ENCODE measurements around the gene GEMIN7. TPM values are rescaled to one million over a fixed set of nuclear protein-coding genes. Genes with fewer than 3 reads are reported as not detected.
A peak's percentile ranks its signal among the peaks of the same experiment; 100 is the strongest.

The GEMIN7 gene, protein sequence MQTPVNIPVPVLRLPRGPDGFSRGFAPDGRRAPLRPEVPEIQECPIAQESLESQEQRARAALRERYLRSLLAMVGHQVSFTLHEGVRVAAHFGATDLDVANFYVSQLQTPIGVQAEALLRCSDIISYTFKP
- total RNA-seq (2014; rRNA removed; shearing (Covaris generic)), result 20.2 and 24.5 TPM in 2 replicates
- 21.7 and 23.0 TPM in 2 replicates for polyA plus RNA-seq (2014; cell fraction: nucleus; rRNA removed)

DNA sequence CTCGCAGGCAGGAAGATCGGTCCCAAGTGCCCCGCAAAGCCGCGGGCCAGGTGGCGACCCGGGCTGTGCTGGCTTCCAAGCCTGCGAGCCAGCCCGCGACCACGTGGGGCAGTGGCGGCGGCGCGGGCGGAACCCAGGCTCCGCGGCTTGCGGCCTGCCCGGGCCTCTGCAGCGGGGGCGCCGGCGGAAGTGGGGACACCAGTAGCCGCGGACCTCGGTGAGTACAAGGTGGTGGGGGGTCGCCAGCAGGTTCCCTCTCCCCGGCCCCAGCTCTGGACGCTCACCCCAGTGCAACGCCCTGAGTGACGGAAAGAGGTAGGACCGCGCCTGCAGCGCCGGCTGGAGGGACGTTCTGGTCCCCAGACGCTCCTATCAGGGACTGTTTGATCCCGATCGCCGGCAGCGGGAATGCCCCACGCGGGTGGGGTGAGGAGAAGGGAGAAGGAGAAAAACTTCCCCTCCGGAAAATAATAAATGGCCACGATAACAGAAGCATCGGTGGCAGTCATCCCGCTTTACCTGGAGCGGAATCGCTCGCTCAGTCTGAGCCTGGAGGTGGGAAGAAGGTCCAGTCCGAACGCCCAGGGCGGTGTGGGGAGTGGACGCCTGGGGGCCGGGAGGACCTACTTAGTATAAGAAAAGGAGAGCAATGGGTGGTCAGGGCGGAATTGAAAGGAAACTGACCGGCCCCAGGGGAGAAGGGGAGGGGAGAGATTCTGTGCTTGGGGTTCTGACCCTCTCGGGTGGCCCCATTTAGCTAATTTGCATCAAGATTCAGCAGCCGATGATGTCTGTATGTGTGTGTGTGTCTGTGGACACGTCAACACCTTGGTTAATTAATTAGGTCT is at the start of gene GEMIN7:
Gene GEMIN7, plus strand, starts transcription at position 198 of the 848 bp plus-strand sequence. CDS start 10,855 bp downstream, outside the sequence.
- peak; percentile 44 for DNase-seq (ENCODE audit: extremely low read depth, low read depth)

GRCh38 chr19:45030825-45031224 is 48.2 kb upstream of the GEMIN7 start:
- no peak for DNase-seq (ENCODE audit: extremely low read depth, low read depth)

DNA sequence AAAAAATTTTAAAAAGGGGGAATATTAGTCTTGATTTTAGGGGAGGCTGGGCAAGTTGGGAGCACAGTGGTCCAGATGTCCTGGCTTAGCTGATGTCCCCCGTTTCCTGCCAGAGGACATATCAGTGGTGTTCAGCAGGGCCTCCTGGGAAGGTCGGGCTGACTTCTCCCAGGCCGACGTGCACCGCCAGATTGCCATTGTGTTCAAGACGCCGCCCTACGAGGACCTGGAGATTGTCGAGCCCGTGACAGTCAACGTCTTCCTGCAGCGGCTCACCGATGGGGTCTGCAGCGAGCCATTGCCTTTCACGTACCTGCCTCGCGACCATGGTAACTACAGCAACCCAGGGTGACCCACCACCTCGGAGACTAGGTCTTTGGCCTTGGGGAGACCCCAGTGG is 46.6 kb upstream of the GEMIN7 start:
- no peak for DNase-seq (ENCODE audit: extremely low read depth, low read depth)

DNA sequence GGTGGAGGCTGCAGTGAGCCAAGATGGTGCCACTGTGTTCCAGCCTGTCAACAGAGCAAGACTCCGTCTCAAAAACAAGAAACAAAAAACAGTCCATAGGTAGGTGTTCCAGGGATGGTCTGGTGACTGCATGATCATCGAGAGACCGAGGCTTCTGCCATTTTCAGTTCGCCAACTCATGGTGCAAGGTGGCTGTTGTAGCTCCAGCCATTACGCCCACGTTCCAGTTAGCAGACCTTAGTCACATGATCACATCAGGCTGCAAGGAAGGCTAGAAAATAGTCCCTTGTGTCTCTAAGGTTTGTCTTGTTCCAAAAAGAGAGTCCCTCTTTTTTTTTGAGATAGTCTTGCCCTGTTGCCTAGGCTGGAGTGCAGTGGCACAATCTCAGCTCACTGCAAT is 43.3 kb upstream of the GEMIN7 start:
- no peak for DNase-seq (ENCODE audit: extremely low read depth, low read depth)

GRCh38 chr19:45037393-45038169 is 41.5 kb upstream of the GEMIN7 start:
- DNase-seq (ENCODE audit: extremely low read depth, low read depth), result no peak

- peak; percentile 76 for DNase-seq (ENCODE audit: extremely low read depth, low read depth)
Observed at GRCh38 chr19:45038931-45039893, 39.8 kb upstream of the GEMIN7 start, which contains the start of gene CLASRP. Gene CLASRP, plus strand, starts transcription at chr19:45039045. Its CDS starts 1,168 bp downstream, at chr19:45040213.

GRCh38 chr19:45040059-45040771 is 38.8 kb upstream of the GEMIN7 start:
- DNase-seq (ENCODE audit: extremely low read depth, low read depth), result no peak

- DNase-seq (ENCODE audit: extremely low read depth, low read depth), result no peak
Observed at GRCh38 chr19:45041125-45041524, 37.9 kb upstream of the GEMIN7 start.

DNA sequence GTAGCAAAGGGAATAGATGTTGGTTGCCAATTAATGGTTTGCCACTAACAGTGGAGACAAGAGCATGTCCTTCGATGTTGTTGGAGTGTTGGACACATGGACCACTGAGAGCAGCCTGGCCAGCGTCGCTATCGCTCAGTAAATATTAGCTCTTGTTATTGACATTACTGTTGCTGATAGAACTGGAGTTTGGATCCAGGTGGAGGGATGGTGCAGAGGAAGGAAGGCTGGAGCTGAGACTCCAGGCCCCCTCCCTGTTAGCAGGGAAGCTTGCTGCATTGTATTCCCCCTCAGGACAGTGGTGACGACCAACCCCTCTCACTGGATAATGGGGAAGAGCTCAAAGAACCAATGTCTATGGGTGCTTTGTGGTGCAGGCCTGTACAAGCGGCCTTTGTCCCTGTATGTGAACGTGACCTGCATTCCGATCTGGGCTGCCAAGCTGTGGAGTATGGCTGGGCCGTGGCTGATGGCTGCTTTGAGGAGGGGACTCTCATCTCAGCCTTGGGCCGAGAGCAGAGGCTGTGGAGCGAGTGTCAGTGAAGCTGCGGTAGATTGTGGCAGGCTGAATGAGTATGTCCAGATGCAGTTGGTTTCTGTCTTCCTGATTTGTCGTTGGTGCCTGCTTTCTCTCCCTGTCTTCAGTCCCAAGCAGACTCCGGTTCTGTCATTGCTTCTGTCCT is 33.2 kb upstream of the GEMIN7 start:
- DNase-seq (ENCODE audit: extremely low read depth, low read depth), result no peak

GRCh38 chr19:45046355-45046754 is 32.7 kb upstream of the GEMIN7 start:
- no peak for DNase-seq (ENCODE audit: extremely low read depth, low read depth)

- no peak for DNase-seq (ENCODE audit: extremely low read depth, low read depth)
Observed at GRCh38 chr19:45047188-45047797, 31.8 kb upstream of the GEMIN7 start.

GRCh38 chr19:45049073-45049736 is 29.9 kb upstream of the GEMIN7 start:
- DNase-seq (ENCODE audit: extremely low read depth, low read depth), result no peak

DNA sequence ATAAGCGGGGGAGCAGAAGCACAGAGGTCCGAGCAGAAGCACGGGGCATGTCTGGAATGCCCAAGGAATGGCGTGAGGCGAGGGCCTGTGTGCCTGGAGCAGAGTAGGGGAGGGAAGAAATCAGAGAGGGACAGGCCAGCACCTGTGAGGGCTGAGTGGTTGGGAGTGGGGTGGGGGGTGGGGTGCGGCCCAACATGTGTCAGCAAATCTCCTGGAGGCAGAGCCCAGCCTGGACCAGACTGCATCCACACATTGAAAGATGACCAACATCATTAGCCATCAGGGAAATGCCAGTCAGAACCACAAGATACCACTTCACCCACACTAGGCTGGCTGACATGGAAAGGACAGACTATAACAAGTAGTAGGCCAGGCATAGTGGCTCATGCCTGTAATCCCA is 29.0 kb upstream of the GEMIN7 start:
- DNase-seq (ENCODE audit: extremely low read depth, low read depth), result no peak

DNA sequence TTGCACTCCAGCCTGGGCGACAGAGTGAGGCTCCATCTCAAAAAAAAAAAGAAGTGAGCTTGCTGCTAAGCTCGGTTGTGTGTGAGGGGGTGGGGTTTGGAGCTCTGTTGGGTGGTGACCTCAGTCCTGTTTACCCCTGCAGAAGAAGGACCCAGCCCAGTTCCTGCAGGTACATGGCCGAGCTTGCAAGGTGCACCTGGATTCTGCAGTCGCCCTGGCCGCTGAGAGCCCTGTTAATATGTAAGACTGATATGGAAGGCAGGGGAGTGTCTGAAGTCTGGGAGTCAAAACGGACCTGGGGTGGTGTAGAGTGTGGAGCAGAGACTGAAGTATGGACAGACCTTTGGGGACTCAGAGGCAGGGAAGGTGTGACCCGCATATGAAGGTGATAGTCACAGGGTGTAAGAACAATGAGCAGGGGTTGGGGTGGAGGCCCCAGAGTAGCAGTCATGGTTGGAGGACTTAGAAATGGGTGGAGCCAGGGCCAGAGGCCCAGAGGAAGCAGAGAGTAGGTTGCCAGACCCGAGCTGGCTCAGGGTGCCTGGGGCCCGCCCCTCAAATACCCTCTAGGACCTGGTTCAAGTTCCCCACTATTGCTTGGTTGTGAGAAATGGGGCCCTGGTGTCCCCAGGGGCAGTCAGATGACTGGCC is 27.0 kb upstream of the GEMIN7 start:
- DNase-seq (ENCODE audit: extremely low read depth, low read depth), result no peak

DNA sequence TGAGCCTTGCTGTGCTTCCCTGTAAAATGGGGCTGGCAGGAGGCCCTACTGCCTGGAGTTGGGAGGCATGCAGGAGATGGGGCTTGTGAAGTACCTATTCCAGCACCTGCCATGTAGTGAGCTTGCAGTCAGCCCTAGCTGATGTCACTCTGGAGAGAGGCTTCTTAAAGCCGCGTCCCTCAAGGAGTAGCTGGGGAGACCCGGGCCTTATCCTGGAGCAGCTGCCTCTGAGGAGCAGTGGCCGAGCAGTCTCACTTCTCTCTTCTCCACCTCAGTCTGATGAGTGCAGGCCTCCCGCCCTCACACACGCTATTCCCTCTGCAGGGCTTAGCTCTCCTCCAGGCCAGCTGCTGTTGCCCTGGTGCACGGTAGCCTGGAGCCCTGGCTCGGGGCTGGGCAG is 22.2 kb upstream of the GEMIN7 start:
- no peak for DNase-seq (ENCODE audit: extremely low read depth, low read depth)

GRCh38 chr19:45057444-45057843 is 21.6 kb upstream of the GEMIN7 start:
- DNase-seq (ENCODE audit: extremely low read depth, low read depth), result no peak

DNA sequence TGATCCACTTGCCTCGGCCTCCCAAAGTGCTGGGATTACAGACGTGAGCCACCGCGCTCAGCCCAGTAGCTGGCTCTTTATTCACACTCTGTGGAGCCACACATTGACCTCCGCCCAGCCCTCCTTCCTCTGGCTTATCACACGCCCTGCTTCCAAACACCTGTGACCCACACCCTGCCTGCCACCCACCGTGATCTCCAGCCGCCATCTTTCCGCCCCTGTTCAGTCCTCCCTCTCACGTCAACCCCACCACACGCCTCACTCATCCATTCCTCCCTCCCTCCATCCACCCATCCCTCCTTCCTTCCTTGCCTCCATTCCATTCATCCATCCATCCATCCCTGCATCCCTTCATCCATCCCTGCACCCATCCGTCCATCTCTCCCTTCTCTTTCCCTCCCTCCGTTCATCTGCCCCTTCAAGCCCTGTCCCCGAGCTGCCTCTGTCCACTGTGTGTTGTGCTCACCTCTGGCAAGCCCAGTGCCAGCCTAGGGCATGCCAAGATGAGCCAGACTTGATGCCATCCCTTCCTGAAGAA is 20.4 kb upstream of the GEMIN7 start:
- DNase-seq (ENCODE audit: extremely low read depth, low read depth), result no peak

All from NCI-H460 (cell line).